K562 (cell line): Measurements from ENCODE around the gene PCBP3. TPM values are rescaled to one million over a fixed set of nuclear protein-coding genes. Genes with fewer than 3 reads are reported as not detected.

ENCODE experiments used
- ATAC-seq: fragments of 200-7000 bp; cut with Tn5 transposase; 3 replicates; pipeline ENCODE4 v1.9.1; 2020; ENCODE audit warnings: moderate library complexity
- BruUV-seq: library from RNA; stranded (reverse); fragments of 400-500 nt; replicated peaks from 2 replicates; lab custom pipeline; 2021; lab: Mats Ljungman, UMichigan
- CTCF ChIA-PET: fragments of 300-600 bp; formaldehyde crosslinking; extraction: SDS; loops from one replicate; lab custom pipeline; 2021; ENCODE audit warnings: low intra/inter-chr PET ratio; lab: Yijun Ruan, JAX
- POLR2A ChIA-PET: fragments of 300-600, 350-650 bp; sonication (Branson Sonifier 250); formaldehyde crosslinking; extraction: SDS; loops from one replicate; lab custom pipeline; 2021; ENCODE audit warnings: antibody characterized with exemption, inconsistent platforms; lab: Yijun Ruan, JAX
- DNase-seq, 4 experiments: peaks; one replicate each; pipeline versions ENCODE4 v3.0.0 to v3.0.0-alpha.2; 2011 to 2018; ENCODE audit warnings: low spot score in 3 of 4, mixed read lengths in 3 of 4; ENCODE audit errors: extremely low read depth in 1 of 4
- FAIRE-seq: peaks from 2 replicates; lab custom pipeline; 2011; peaks lifted over from hg19 to GRCh38; lab: Jason Lieb, UNC
- H2AFZ ChIP-seq: 2 replicates; pipeline ENCODE4 v1.6.0; 2011; ENCODE audit warnings: low read depth, low read length, control low read depth, inconsistent platforms
- H3K27ac ChIP-seq: fragments of 200-600 bp; 3 replicates; pipeline ENCODE4 v1.8.0; 2011; ENCODE audit warnings: low read depth, mild to moderate bottlenecking, control low read depth, inconsistent platforms, low read length, moderate library complexity, mixed read lengths; ENCODE audit errors: extremely low read depth
- H3K27me3 ChIP-seq, 2 experiments: fragments of 300-600 bp in 1 of 2; 2 replicates in 1 of 2; 3 replicates in 1 of 2; pipeline versions ENCODE4 v1.6.0 to v1.8.0; 2011; ENCODE audit warnings: inconsistent platforms in 2 of 2, low read length in 2 of 2, mild to moderate bottlenecking in 1 of 2, mixed read lengths in 1 of 2, moderate library complexity in 1 of 2; ENCODE audit not compliant: control insufficient read depth in 2 of 2, insufficient read depth in 2 of 2
- H3K36me3 ChIP-seq: fragments of 300-600 bp; 3 replicates; pipeline ENCODE4 v1.8.0; 2011; ENCODE audit warnings: mild to moderate bottlenecking, low read length, inconsistent platforms; ENCODE audit not compliant: control insufficient read depth, insufficient read depth
- H3K4me1 ChIP-seq, 2 experiments: fragments of 200-600 bp in 1 of 2; replicated peaks in 1 of 2; 2 replicates in 1 of 2; 3 replicates in 1 of 2; pipeline versions ENCODE4 v1.5.1 to v1.8.0; 2011; ENCODE audit warnings: inconsistent platforms in 2 of 2, low read length in 2 of 2, mild to moderate bottlenecking in 1 of 2, mixed read lengths in 1 of 2, moderate library complexity in 1 of 2; ENCODE audit not compliant: control insufficient read depth in 2 of 2, insufficient read depth in 2 of 2
- H3K4me2 ChIP-seq: 2 replicates; pipeline ENCODE4 v1.6.1; 2011; ENCODE audit warnings: low read length, control low read depth, inconsistent platforms, mixed read lengths; ENCODE audit not compliant: insufficient read depth
- H3K4me3 ChIP-seq: fragments of 200-600 bp; sonication (generic), shearing (Covaris generic); 2 replicates; pipeline ENCODE4 v1.5.1; 2016; ENCODE audit warnings: control low read depth, inconsistent platforms
- H3K79me2 ChIP-seq: fragments of 200-600 bp; 3 replicates; pipeline ENCODE4 v1.8.0; 2011; ENCODE audit warnings: low read length, inconsistent platforms; ENCODE audit not compliant: control insufficient read depth, insufficient read depth
- H3K9ac ChIP-seq, 2 experiments: 2 replicates each; pipeline versions ENCODE4 v1.6.0 to v1.6.1; 2011; ENCODE audit warnings: low read depth in 2 of 2, low read length in 2 of 2, control low read depth in 1 of 2, inconsistent platforms in 1 of 2, mild to moderate bottlenecking in 1 of 2, mixed read lengths in 1 of 2; ENCODE audit not compliant: insufficient read depth in 1 of 2
- H3K9me1 ChIP-seq: one replicate; pipeline ENCODE4 v1.6.0; 2011; ENCODE audit warnings: inconsistent platforms, mild to moderate bottlenecking, low read length, moderate library complexity; ENCODE audit not compliant: control insufficient read depth, insufficient read depth
- H3K9me3 ChIP-seq: replicated peaks from 2 replicates; pipeline ENCODE4 v1.5.1; 2011; ENCODE audit warnings: low read depth, low read length, inconsistent platforms; ENCODE audit not compliant: control insufficient read depth, insufficient read depth
- H4K20me1 ChIP-seq: replicated peaks from 2 replicates; pipeline ENCODE4 v1.6.1; 2011; ENCODE audit warnings: low read length, inconsistent platforms, mixed read lengths; ENCODE audit not compliant: control insufficient read depth, insufficient read depth
- CHCHD3 ChIP-seq: fragments of 250-450 bp; sonication (Bioruptor Pico); IDR thresholded peaks from 2 replicates; pipeline ENCODE4 v2.1.2; 2022; ENCODE audit warnings: mild to moderate bottlenecking
- GTF2A2 ChIP-seq: IDR thresholded peaks from 2 replicates; pipeline ENCODE4 v1.6.1; 2016; ENCODE audit warnings: mild to moderate bottlenecking, missing genetic modification characterization, missing compliant biosample characterization
- HDGF ChIP-seq: fragments of 450-650 bp; IDR thresholded peaks from 2 replicates; pipeline ENCODE4 v1.6.1; 2016
- HNRNPK ChIP-seq: fragments of 200-400 bp; formaldehyde crosslinking; IDR thresholded peaks from one replicate; pipeline ENCODE4 v1.6.1; 2018; ENCODE audit warnings: mild to moderate bottlenecking, low read depth, low read length; ENCODE audit not compliant: poor library complexity, severe bottlenecking
- HNRNPLL ChIP-seq: fragments of 200-400 bp; formaldehyde crosslinking; IDR thresholded peaks from 2 replicates; pipeline ENCODE4 v1.6.1; 2017; ENCODE audit warnings: low read length, low read depth, mild to moderate bottlenecking; ENCODE audit not compliant: poor library complexity, severe bottlenecking
- HOMEZ ChIP-seq: fragments of 250-450 bp; sonication (Bioruptor Pico); IDR thresholded peaks from 2 replicates; pipeline ENCODE4 v1.4.0; 2020; ENCODE audit warnings: mild to moderate bottlenecking, moderate library complexity
- KAT8 ChIP-seq: fragments of 450-650 bp; IDR thresholded peaks from 2 replicates; pipeline ENCODE4 v1.6.1; 2016; ENCODE audit warnings: low read depth, mild to moderate bottlenecking
- KDM2B ChIP-seq: fragments of 250-450 bp; sonication (Bioruptor Pico); IDR thresholded peaks from 2 replicates; pipeline ENCODE4 v1.8.0; 2021; ENCODE audit warnings: mild to moderate bottlenecking, moderate library complexity
- MAZ ChIP-seq, 2 experiments: fragments of 450-650 bp in 1 of 2; sonication (generic) in 1 of 2; formaldehyde crosslinking; IDR thresholded peaks in 1 of 2; conservative IDR thresholded peaks in 1 of 2; 2 replicates each; pipeline versions ENCODE4 v1.4.0 to v1.5.0; 2020; ENCODE audit warnings: mild to moderate bottlenecking in 1 of 2, missing genetic modification reagents in 1 of 2
- NFXL1 ChIP-seq: fragments of 450-650 bp; formaldehyde crosslinking; IDR thresholded peaks from 2 replicates; pipeline ENCODE4 v1.4.0; 2021; ENCODE audit warnings: mild to moderate bottlenecking
- NFYB ChIP-seq: IDR thresholded peaks from 2 replicates; pipeline ENCODE4 v1.6.1; 2011; ENCODE audit warnings: mild to moderate bottlenecking, moderate library complexity; ENCODE audit not compliant: insufficient read length; ENCODE audit errors: extremely low read depth
- PHB2 ChIP-seq: fragments of 450-650 bp; IDR thresholded peaks from 2 replicates; pipeline ENCODE4 v1.6.1; 2017; ENCODE audit warnings: low read depth
- PRPF4 ChIP-seq: fragments of 200-400 bp; formaldehyde crosslinking; IDR thresholded peaks from one replicate; pipeline ENCODE4 v1.6.1; 2017; ENCODE audit warnings: low read length, low read depth, mild to moderate bottlenecking; ENCODE audit not compliant: insufficient read depth, poor library complexity, severe bottlenecking
- SAFB2 ChIP-seq: fragments of 200-400 bp; formaldehyde crosslinking; IDR thresholded peaks from 2 replicates; pipeline ENCODE4 v1.6.1; 2018; ENCODE audit warnings: borderline replicate concordance, low read length, low read depth, moderate library complexity; ENCODE audit not compliant: severe bottlenecking
- TAF15 ChIP-seq: fragments of 200-400 bp; formaldehyde crosslinking; IDR thresholded peaks from 2 replicates; pipeline ENCODE4 v1.6.1; 2017; ENCODE audit warnings: mild to moderate bottlenecking, low read depth, low read length, moderate library complexity
- UBTF ChIP-seq, 2 experiments: IDR thresholded peaks; 2 replicates each; pipeline ENCODE4 v1.6.1; 2012; ENCODE audit warnings: improper control_type of control experiment in 2 of 2, low read depth in 2 of 2, low read length in 2 of 2, borderline replicate concordance in 1 of 2
- ZNF444 ChIP-seq: fragments of 250-450 bp; sonication (Bioruptor Pico); IDR thresholded peaks from 2 replicates; pipeline ENCODE4 v1.4.0; 2020; ENCODE audit warnings: mild to moderate bottlenecking, moderate library complexity
- ZNF785 ChIP-seq: fragments of 250-450 bp; sonication (Bioruptor Pico); IDR thresholded peaks from 2 replicates; pipeline ENCODE4 v1.4.0; 2020; ENCODE audit warnings: mild to moderate bottlenecking
- WGBS: fragments of 100-300 bp; shearing (Covaris generic); methylation state at CpG from one replicate; pipeline ENCODE4 v1.1.6; 2016; ENCODE audit warnings: low coverage, mixed read lengths; ENCODE audit not compliant: insufficient coverage; ENCODE audit errors: missing lambda C conversion rate; 5-methylcytosine and 5-hydroxymethylcytosine counted together
- in situ Hi-C: fragments of 300-500 bp; cut with MboI; formaldehyde crosslinking; loops from 4 replicates; pipeline ENCODE4 v1.15.0; 2018; ENCODE audit warnings: inconsistent platforms, mixed read lengths
- intact Hi-C: fragments of 100-400 bp; cut with micrococcal nuclease; formaldehyde crosslinking; loops from 2 replicates; pipeline ENCODE4 v1.14.2; 2022
- polyA plus RNA-seq, 8 experiments: library from polyadenylated mRNA; depleted of rRNA in 4 of 8; stranded (reverse) in 5 of 8; unstranded in 3 of 8; fragments of >200 nt; fragmentation: Nextera tagmentation in 2 of 8; fragmentation: Illumina TruSeq in 1 of 8; extraction: Ambion mirVana in 2 of 8; extraction: Trizol in 1 of 8; gene quantifications; 2 replicates each; pipeline versions ENCODE4 v1.2.1 to v1.2.3, GENCODE V29; 2011 to 2014; ENCODE audit warnings: inconsistent platforms in 1 of 8, missing spikeins in 1 of 8
- total RNA-seq, 7 experiments: library from RNA; depleted of rRNA in 6 of 7; stranded (reverse); fragments of >200 nt in 6 of 7; fragmentation: Illumina TruSeq in 2 of 7; extraction: Trizol in 2 of 7; gene quantifications; 2 replicates each; pipeline versions ENCODE4 v1.2.1 to v1.2.3, GENCODE V29; 2011 to 2021; ENCODE audit warnings: low replicate concordance in 1 of 7

Gene PCBP3
- total and polyA plus RNA-seq, 9 of the 15 experiments (the other 6 are each of a cell fraction or from before 2014, with no cell fraction given), result 0.18 TPM; not detected in 8

- TF ChIP-seq CHCHD3 (no peak), NFYB (no peak), MAZ (CRISPR knock-in tag; conservative IDR thresholded peaks at IDR 0.05 in 1 of 2, IDR thresholded peaks at IDR 0.05 in 1 of 2) (no peak), KAT8 (no peak), HDGF (no peak), SAFB2 (no peak)
Measured at GRCh38 chr21:45765375-45765774, 121.8 kb downstream of the PCBP3 start (continued).

- Histone ChIP-seq H3K27ac (no peak overlapping the region), H3K4me2 (no peak overlapping the region), H3K9me1 (no peaks in the 10 kb centered on the region), H3K79me2 (no peaks in the 10 kb centered on the region), H2AFZ (no peak overlapping the region), H3K4me1 (peaks cover 0 to 3% of the 10 kb centered on the region in 2 experiments; a peak in 1 of 5 replicates), H3K4me3 (no peak overlapping the region), H4K20me1 (no peaks in the 10 kb centered on the region; the same call in 1 of the 2 replicates), H3K9me3 (no peaks in the 10 kb centered on the region), H3K9ac (no peak overlapping the region), H3K36me3 (no peaks in the 10 kb centered on the region), H3K27me3 (peaks cover 38 to 86% of the 10 kb centered on the region in 2 experiments)
- intact Hi-C loops (no loop called here), in situ Hi-C loops (no loop called here)
- no peak for ATAC-seq
- POLR2A ChIA-PET, result no interaction called here
- under 1% methylated on average over 14 of the region's 14 CpGs for WGBS
- no peak for DNase-seq
- FAIRE-seq, result no peak
- no TSS peak for BruUV-seq
- CTCF ChIA-PET, result no interaction called here
- TF ChIP-seq HNRNPK, result no peak
- no peak for TF ChIP-seq PHB2
- TF ChIP-seq PRPF4, result no peak
- no peak for TF ChIP-seq TAF15
- TF ChIP-seq ZNF785 (CRISPR knock-in tag), result no peak
- no peak for TF ChIP-seq HNRNPLL
- no peak for TF ChIP-seq KDM2B (CRISPR knock-in tag)
- TF ChIP-seq HOMEZ, result no peak
- no peak for TF ChIP-seq GTF2A2 (tag)
- no peak for TF ChIP-seq ZNF444
- TF ChIP-seq UBTF (IDR thresholded peaks at IDR 0.05; ENCODE audit: borderline replicate concordance in 1 of 2, low read depth in 2 of 2, low read length in 2 of 2), result no peak
- TF ChIP-seq NFXL1, result no peak
Measured at GRCh38 chr21:45766055-45766454, 122.5 kb downstream of the PCBP3 start.
